Glutamatergic neuron (in vitro differentiated cells): Measurements from ENCODE around the gene CEACAM8. TPM values are rescaled to one million over a fixed set of nuclear protein-coding genes. Genes with fewer than 3 reads are reported as not detected.
"Not testable (repeated sequence)": the region's sequence is repeated elsewhere in the genome, so short reads cannot be mapped to it uniquely, and the experiment has no call there.

Source experiments
- DNase-seq: peaks from one replicate; pipeline ENCODE4 v3.0.0; 2022
- H3K27ac Mint-ChIP-seq: one replicate; pipeline ENCODE4 v1.8.0; 2020; ENCODE audit warnings: mild to moderate bottlenecking, mixed read lengths, inconsistent platforms; ENCODE audit not compliant: unreplicated experiment
- H3K27me3 Mint-ChIP-seq: one replicate; pipeline ENCODE4 v1.8.0; 2020; ENCODE audit warnings: mild to moderate bottlenecking, moderate library complexity, mixed read lengths, inconsistent platforms; ENCODE audit not compliant: unreplicated experiment
- H3K36me3 Mint-ChIP-seq: one replicate; pipeline ENCODE4 v1.8.0; 2020; ENCODE audit warnings: mild to moderate bottlenecking, mixed read lengths, inconsistent platforms; ENCODE audit not compliant: unreplicated experiment
- H3K4me1 Mint-ChIP-seq: one replicate; pipeline ENCODE4 v1.8.0; 2020; ENCODE audit warnings: mild to moderate bottlenecking, low read depth, mixed read lengths, inconsistent platforms; ENCODE audit not compliant: unreplicated experiment
- H3K4me3 Mint-ChIP-seq: one replicate; pipeline ENCODE4 v1.8.0; 2020; ENCODE audit warnings: mild to moderate bottlenecking, mixed read lengths, inconsistent platforms; ENCODE audit not compliant: unreplicated experiment
- H3K9me3 Mint-ChIP-seq: one replicate; pipeline ENCODE4 v1.8.0; 2020; ENCODE audit warnings: mild to moderate bottlenecking, moderate library complexity, mixed read lengths, inconsistent platforms; ENCODE audit not compliant: unreplicated experiment
- long read RNA-seq: library from polyadenylated mRNA; unstranded; transcript quantifications from one replicate; pipeline ENCODE4 v2.0.0, GENCODE V29; 2020; ENCODE audit not compliant: unreplicated experiment
- total RNA-seq: library from RNA; stranded (reverse); fragmentation: NEBNext Ultra II Directional; extraction: Animal tissue kit (Norgen Biotek cat#: 25700); gene quantifications from one replicate; pipeline ENCODE4 v1.2.1, GENCODE V29; 2021; ENCODE audit not compliant: unreplicated experiment
- TF ChIP-seq, protein P1 (sequence below): fragments of 200-600 bp; sonication (generic); IDR thresholded peaks from one replicate; pipeline ENCODE4 v1.5.0; 2021; ENCODE audit not compliant: partially characterized antibody, unreplicated experiment

CEACAM8 gene
- not detected for total RNA-seq
- long read RNA-seq = 0 reads

DNA sequence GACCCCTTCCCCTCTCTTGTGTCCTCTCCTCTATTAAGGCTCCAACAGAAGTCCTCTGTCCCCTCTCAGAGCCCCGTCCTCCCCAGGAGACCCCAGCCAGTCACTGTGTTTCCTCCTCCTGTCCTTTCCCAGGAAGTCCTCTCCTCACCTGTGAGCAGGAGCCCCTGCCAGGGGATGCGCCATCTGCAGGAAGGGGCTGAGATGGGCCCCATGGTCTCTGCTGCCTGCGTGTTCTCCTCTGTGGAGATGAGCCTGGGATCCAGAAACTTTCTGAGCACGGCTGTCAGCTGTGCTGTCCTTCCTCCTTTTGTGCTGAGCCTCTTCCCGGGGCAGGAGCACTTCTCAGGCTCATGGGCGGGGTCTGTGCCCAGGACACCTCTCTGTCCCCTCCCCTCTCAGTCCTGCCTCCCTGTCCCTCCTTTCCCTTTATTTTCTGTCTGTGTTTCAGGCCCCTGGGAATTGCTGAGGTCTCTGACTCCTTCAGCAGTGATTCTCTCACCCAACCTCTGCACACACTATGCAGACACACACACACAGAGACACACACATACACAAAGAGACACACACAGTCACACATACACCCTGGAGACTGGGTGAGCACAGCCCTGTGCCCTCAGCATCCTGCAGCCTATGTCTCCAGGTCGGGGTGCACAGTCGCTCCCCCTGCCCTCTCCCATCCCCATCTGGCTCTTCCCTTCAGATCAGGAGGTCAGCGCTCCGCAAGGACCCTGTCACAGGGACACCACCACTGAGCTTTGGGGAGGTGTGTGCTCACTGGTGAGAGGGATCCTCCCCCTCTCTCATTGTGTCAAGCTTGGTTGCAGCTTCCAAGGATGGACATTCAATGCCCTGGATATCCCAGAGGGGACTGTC lies at the start of gene CEACAM8:
Gene CEACAM8 (minus strand): TSS at position 308 of the 873 bp plus-strand sequence. CDS start 96 bp downstream, at position 212.
- H3K4me3 Mint-ChIP-seq = no peak within 1 kb of the TSS
- DNase-seq = no peak
- peaks cover 7% of the 10 kb centered on the region for H3K9me3 Mint-ChIP-seq
- TF ChIP-seq, protein P1, sequence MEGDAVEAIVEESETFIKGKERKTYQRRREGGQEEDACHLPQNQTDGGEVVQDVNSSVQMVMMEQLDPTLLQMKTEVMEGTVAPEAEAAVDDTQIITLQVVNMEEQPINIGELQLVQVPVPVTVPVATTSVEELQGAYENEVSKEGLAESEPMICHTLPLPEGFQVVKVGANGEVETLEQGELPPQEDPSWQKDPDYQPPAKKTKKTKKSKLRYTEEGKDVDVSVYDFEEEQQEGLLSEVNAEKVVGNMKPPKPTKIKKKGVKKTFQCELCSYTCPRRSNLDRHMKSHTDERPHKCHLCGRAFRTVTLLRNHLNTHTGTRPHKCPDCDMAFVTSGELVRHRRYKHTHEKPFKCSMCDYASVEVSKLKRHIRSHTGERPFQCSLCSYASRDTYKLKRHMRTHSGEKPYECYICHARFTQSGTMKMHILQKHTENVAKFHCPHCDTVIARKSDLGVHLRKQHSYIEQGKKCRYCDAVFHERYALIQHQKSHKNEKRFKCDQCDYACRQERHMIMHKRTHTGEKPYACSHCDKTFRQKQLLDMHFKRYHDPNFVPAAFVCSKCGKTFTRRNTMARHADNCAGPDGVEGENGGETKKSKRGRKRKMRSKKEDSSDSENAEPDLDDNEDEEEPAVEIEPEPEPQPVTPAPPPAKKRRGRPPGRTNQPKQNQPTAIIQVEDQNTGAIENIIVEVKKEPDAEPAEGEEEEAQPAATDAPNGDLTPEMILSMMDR = no peak
- no peaks in the 10 kb centered on the region for H3K27me3 Mint-ChIP-seq
- H3K27ac Mint-ChIP-seq = no peak within 1 kb of the TSS
- no peaks in the 10 kb centered on the region for H3K36me3 Mint-ChIP-seq
- no peaks in the 10 kb centered on the region for H3K4me1 Mint-ChIP-seq

DNA sequence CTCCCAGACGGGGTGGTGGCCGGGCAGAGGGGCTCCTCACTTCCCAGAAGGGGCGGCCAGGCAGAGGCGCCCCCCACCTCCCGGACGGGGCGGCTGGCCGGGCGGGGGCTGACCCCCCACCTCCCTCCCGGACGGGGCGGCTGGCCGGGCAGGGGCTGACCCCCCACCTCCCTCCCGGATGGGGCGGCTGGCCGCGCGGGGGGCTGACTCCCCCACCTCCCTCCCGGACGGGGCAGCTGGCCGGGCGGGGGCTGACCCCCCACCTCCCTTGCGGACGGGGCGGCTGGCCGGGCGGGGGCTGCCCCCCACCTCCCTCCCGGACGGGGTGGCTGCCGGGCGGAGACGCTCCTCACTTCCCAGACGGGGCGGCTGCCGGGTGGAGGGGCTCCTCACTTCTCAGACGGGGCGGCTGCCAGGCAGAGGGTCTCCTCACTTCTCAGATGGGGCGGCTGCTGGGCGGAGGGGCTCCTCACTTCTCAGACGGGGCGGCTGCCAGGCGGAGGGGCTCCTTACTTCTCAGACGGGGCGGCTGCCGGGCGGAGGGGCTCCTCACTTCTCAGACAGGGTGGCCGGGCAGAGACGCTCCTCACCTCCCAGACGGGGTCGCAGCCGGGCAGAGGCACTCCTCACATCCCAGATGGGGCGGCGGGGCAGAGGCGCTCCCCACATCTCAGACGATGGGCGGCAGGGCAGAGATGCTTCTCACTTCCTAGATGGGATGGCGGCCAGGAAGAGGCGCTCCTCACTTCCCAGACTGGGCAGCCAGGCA lies 44.8 kb upstream of the CEACAM8 start:
- H3K36me3 Mint-ChIP-seq, H3K9me3 Mint-ChIP-seq, H3K27me3 Mint-ChIP-seq, H3K4me3 Mint-ChIP-seq, DNase-seq, H3K4me1 Mint-ChIP-seq, H3K27ac Mint-ChIP-seq: not testable (repeated sequence)

DNA sequence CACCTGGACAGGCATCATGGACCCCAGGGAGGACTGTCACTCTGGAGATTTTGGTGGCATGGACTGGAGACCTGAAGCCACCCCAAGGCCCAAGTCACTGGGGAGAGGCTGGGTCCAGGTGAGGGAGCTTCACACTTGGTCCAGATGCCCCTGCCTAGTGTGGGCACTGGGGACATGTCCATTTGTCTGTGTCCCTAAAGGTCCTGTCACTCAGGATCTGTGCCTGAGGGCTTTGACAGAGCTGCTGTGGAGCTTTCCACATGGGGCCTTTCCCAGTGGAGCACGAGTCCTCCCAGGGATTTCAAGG lies 40.5 kb upstream of the CEACAM8 start:
- Mint-ChIP-seq H3K4me3 (no peak overlapping the region), H3K27ac (no peak overlapping the region)
- TF ChIP-seq, protein P1 = peak; percentile 12

DNA sequence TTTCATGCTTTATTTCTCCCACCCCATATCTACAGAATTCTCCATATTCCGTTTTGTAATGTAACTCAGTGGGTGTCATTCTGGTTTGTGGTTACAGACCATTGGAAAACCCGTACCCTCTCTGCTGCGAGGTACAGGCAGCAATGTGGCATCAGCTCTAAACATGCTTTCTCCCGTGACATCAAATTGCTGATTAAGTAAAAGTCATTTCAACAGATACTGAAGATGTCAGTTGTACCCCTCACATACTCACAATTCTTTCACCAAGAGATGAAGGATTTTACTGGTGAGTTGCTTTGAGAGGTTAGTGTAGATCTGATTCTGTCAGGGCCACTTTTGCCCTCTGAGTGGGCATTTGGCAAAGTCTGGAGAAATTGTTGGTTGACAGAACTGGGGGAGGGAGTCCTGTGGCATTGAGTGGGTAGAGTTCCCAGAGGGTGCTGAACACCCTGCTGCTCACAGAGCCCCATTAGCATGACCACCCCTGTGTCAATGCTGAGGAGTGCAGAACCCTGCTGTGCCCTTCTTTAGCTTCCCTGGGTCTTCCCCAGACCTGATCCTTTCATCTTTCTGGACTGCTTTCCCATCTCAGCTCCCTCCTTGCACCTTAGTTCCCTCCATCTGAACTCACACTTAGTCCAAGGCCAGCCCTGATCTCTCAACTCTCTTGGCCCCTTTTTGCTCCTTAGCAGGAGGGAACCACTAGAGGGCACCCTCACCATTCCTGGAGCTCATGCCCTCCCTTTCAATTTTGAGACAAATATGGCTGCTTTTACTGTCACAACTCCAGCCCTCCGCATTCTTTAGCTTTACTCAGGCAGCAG lies 39.9 kb upstream of the CEACAM8 start:
- H3K27ac Mint-ChIP-seq = no peak overlapping the region
- H3K4me3 Mint-ChIP-seq = no peak overlapping the region
- peaks cover 2% of the 10 kb centered on the region for H3K9me3 Mint-ChIP-seq
- TF ChIP-seq, protein P1 = peak; percentile 51
- peak; percentile 51 for DNase-seq
- H3K36me3 Mint-ChIP-seq = no peaks in the 10 kb centered on the region
- no peaks in the 10 kb centered on the region for H3K4me1 Mint-ChIP-seq
- H3K27me3 Mint-ChIP-seq = peaks cover 6% of the 10 kb centered on the region

More for the DNA sequence above, 40.5 kb upstream of the CEACAM8 start:
- H3K27me3 Mint-ChIP-seq = peaks cover 6% of the 10 kb centered on the region
- no peak for DNase-seq
- peaks cover 2% of the 10 kb centered on the region for H3K9me3 Mint-ChIP-seq
- H3K4me1 Mint-ChIP-seq = no peaks in the 10 kb centered on the region
- H3K36me3 Mint-ChIP-seq = no peaks in the 10 kb centered on the region

DNA sequence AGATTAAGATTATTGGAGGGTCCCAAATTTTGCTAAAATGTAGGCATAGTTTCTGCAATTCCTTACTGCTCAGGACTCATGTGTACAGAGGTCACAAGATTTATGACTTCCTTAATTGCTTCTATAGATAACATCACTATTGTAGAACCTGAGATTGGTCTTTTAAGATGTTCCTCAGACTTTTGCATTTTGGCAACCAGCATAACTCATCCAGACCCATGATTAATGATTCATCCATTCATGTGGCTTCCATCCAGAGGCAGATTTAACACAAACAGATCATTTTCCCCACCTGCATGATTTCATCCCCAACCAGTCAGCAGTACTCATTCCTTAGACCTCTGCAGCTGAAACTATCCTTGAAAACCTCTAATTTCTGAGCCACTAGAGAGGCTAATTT lies 34.5 kb upstream of the CEACAM8 start:
- no peak for DNase-seq
- peaks cover 4% of the 10 kb centered on the region for H3K9me3 Mint-ChIP-seq
- peaks cover 6% of the 10 kb centered on the region for H3K27me3 Mint-ChIP-seq
- no peaks in the 10 kb centered on the region for H3K4me1 Mint-ChIP-seq
- TF ChIP-seq, protein P1 = no peak
- no peak overlapping the region for H3K27ac Mint-ChIP-seq
- H3K4me3 Mint-ChIP-seq = no peak overlapping the region
- H3K36me3 Mint-ChIP-seq = peaks cover 4% of the 10 kb centered on the region
